ENCODE measurements around the gene HUNK. TPM values are rescaled to one million over a fixed set of nuclear protein-coding genes. Genes with fewer than 3 reads are reported as not detected.

Gene HUNK
- total RNA-seq, 2 experiments from 2014 or later: 0.15 TPM; not detected in 1

DNA sequence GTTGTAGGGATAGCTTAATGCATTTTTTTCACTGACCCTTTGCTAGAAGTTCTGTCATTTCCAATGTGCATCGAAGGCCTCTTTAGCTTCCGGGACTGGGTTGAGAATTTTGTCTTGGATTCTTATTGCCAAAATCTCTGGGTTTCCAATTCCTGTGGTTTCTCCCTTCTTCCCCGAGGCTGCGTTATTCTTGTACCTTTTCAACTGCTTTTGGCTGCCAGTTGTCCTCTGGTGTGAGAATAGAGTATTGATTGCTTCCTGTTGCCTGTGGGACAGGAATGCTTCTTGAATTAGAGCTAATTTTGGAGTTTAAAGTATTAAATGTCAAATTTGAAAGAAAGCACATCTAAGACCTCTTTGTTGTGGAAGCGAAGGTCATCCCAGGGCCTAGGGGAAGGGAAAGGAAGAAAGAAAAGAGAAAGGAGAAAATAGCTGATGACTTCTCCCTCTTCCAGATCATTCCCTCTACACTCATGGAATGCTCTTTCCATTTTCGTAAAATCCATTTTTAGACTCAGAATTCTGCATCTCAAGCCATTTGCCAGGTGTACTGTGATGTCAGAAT is 21.1 kb downstream of the HUNK start:
- ChIA-PET POLR2A (no interaction called here), CTCF (interaction anchor here (0.6 to 1.6 kb wide), 3 partner anchors 9 to 235 kb away, joined by 3 read pairs; no protein-coding TSS in a partner anchor)

DNA sequence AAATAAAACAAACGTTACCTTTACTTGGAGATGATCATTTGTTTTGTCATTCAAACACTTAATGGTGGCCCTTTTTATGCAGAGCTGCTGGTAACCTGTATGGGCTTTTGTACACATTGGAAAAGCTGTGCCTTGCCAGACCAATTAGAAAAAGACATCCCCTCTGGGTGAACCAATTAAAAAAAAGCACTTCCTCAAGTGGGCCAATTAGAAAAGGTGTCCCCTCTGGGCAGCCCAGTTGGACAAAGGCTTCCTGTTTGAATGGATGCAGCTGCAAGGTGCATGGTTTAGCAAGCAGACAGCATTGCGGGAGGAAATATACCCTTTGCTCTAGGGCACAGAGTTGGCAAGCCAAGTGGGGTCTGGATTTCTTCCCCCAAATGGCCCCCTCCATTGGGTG is 21.6 kb downstream of the HUNK start:
- ChIA-PET POLR2A (no interaction called here), CTCF (interaction anchor here (1.3 to 1.6 kb wide), 2 partner anchors 18 to 234 kb away, joined by 3 read pairs; no protein-coding TSS in a partner anchor)

DNA sequence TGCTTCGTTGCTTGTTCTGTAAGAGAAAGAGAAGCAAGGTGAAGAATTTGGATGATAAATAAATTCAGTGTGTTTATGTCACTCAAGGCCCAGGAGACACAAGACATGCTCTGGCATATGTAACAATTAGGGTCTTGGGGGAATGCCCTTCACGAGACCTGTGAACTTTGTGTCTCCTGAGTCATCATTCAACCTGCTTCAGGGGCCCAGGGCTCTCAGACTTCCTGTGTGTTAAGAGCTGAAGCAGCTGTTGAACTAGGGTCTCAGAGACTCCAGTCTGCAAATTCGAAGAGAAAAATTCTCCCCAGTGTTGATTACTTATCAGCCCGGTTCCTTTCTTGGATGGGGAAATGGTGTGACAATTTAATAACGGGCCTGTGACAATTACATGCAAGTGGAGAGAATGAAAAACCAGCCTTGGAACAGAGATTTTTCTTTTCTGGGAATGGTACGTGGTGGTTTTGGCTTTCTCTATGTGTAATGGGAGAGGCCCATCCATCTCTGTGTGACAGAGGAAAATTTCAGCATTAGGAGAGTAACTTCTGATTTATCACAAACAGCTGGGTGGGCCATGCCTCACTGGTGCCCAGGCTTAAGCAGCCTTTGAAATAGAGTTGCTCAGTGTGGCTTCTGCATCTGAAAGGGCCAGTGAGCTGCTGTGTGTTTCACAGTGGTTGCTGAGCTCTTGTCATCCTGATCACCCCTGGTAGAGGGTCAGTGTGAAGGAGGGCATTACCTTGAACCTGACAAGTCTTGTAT is 22.4 kb downstream of the HUNK start:
- CTCF ChIA-PET: no interaction called here
- POLR2A ChIA-PET: no interaction called here

DNA sequence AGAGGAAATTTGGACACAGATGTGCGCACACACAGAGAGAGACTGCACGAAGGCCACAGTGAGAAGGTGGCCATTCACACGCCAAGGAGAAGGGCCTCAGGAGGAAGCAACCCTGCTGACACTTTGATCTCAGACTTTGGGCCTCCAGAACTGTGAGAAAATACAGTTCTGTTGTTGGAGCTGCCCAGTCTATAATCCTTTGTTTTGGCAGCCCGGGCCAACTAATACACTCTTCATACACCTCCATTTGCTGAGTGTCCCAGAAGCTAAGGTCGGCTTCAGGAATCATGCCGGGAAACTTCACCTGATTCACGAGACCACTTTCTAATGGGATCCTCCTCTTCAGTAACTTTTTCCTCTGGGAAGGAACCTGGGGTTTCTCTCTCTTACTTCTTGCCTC is 23.2 kb downstream of the HUNK start:
- CTCF ChIA-PET: no interaction called here
- POLR2A ChIA-PET: no interaction called here

DNA sequence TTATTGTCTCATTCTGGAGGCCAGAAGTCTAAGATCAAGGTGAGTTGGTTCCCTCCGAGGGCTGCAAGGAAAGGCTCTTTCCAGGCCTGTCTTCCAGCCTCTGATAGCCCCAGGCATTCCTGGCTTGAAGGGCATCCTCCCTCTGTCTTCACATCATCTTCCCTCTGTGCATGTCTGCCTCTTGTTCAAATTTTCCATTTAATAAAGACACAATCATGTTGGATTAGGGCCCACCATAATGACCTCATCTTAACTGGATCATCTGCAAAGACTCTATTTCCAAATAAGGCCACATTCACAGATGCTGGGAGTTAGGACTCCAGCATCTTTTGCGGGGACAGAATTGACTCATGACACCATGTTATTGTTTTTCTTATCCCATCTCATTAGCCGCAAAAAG is 24.5 kb downstream of the HUNK start:
- POLR2A ChIA-PET: no interaction called here
- CTCF ChIA-PET: no interaction called here

DNA sequence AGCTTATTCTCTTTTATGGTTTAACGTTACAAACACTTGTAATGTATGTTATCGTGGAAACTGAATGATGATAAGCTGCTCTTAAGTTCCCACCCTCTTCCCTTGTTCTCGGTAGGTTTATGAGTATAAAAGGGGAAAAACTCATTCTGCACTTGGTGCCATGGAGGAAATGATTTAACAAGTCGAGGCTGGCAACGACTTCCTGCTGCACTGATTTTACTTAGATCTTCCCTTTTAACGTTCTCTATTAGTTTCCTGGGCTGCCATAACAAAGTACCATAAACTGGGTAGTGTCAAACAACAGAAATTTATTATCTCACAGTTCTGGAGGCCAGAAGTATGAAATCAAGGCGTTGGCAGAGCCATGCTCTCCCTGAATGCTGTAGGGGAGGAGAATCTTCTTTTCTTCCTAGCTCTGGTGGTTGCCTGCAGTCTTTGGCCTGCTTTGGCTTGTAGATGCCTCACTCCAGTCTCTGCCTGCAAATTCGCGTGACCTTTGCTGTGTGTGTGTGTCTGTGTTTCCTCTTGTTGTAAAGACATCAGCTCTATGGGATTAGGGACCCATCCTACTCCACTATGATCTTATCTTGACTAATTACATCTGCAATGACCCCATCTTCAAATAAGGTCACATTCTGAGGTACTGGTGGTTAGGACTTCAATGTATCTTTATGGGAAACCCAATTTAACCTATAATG is 26.3 kb downstream of the HUNK start:
- CTCF ChIA-PET: no interaction called here
- POLR2A ChIA-PET: no interaction called here

DNA sequence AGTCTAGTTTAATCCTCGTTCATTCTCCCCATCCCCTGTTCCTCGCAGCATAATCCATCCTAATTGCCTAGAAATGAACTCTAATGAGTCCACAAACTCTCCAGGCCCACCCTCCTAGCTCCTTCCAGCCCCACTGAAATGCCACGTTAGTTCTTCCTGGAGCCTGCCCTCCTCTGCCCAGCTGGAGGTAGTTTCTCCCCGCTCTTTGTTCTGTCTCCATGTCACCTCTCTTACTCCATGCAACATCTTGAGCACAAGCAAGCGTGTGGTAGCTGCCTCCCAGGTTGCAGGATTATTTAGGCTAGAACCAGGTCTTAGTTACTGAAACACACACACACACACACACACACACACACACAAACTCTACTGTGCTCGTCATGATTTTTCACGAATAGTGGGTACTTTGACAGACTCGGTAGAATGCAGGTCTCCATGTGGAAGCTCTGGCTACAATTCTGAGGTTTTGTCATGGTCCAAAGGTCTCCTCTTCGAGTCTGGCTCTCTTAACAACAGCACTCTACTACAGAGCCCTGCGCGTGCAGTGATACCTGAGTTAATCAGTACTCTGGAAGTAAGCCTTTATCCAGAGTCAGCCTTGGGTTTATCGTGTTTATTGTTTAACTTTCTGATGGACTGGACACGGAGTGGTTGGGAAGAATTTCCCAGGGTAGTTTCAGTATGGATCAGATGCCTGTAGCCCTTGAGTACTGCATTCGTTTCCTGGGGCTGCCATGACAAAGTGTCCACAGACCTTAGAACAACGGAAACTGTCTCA is 27.5 kb downstream of the HUNK start:
- CTCF ChIA-PET: interaction anchor here (0.7 kb wide), 1 partner anchor 8 kb away, joined by 4 read pairs; no protein-coding TSS in a partner anchor
- POLR2A ChIA-PET: no interaction called here

DNA sequence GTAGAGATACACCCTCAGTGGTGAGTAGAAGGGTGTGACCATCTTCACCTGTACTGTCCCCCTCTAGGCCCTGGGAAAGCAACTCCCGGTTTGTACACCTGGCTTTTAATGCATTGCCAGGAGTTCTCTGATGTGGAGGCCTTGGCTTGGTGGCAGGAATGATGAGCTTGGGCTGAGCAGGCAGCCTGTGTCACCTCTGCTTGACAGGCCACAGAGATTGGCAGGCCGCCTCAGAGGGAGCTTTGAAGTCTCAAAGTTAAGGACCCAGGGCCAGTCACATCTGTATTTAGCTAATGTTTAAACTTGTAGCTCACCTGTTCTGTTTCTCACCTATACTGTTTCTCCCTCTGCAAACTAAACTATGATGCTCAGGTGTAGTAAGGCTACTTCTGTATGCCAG is 28.5 kb downstream of the HUNK start:
- ChIA-PET POLR2A (no interaction called here), CTCF (no interaction called here)

DNA sequence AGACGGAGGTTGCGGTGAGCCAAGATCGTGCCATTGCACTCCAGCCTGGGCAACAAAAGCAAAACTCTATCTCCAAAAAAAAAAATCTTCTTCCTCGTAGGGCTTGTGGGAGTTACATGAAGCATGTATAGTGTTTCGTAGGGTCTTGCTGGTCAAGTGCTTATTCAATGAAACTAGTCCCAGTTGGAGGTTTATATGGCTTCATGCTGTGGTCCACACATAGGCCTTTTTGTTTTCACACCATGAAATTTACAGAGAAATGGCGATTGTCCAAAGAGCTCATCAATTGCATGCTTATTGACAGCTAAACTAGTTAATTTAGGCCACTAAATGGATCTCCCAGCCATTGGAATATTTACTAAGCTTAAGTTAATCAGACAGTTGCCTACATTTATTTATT is 29.6 kb downstream of the HUNK start:
- ChIA-PET POLR2A (no interaction called here), CTCF (no interaction called here)

DNA sequence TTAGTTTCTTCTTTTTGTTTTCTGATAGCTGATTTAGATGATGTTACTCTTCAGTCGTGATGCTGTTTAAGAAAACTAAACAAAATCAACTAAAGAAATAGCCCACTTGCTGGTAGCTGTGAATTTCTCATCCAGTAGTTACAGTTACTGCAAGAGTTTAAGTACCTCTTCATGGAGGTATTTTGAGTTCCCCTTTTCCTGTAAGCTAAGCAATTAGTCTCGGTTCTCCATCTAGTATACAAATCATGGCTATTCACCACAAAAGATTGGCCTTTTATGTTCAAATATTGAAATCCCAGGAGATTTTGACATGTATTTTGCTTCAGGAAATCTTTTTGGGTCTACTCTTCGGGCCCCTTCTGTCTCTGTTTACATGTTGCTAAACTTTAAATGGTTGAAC is 31.1 kb downstream of the HUNK start:
- ChIA-PET POLR2A (no interaction called here), CTCF (no interaction called here)

DNA sequence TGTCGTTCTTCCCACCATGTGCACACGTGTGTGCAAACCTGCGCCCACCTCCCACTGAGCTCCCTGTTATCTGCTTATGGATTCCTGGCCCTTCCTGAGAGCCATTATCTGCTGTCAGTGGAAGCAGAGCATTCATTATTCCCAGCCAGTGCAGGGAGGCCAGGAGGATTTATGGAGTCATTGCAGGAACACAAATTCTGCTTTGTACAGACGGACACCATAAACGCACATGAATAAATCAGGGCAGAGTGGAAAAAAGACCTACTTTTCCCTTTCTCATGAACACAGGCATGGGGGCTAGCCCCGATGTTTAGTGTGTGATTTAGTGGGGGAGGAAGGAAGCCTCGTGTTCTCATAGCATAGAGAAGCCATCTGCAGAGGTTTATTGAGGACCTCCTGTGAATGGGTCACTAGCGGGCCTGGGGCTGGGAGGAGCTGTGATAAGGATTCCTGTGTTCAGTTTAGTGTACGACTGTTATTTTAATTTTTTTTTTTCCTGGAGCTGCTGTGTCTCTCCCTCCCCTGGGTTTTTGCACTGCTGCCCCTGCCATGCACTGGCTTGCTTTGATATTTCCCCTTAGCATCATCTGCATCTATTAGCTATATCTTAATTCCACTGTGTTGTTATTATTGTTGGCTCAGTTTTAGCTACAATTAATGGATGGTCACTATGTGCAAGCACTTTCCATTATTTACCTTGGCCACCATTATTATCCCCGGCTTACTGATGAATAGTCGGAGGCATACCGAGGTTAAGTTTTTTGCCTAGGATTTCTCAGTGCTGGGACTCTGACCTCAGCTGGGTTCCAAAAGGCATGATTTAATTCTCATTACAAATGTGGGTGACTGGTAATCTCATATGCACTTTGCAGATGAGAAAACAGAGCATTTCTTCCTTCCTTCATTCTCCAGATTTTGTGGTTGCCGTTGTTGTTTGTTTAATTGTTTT is 33.0 kb downstream of the HUNK start:
- POLR2A ChIA-PET: no interaction called here
- CTCF ChIA-PET: no interaction called here

DNA sequence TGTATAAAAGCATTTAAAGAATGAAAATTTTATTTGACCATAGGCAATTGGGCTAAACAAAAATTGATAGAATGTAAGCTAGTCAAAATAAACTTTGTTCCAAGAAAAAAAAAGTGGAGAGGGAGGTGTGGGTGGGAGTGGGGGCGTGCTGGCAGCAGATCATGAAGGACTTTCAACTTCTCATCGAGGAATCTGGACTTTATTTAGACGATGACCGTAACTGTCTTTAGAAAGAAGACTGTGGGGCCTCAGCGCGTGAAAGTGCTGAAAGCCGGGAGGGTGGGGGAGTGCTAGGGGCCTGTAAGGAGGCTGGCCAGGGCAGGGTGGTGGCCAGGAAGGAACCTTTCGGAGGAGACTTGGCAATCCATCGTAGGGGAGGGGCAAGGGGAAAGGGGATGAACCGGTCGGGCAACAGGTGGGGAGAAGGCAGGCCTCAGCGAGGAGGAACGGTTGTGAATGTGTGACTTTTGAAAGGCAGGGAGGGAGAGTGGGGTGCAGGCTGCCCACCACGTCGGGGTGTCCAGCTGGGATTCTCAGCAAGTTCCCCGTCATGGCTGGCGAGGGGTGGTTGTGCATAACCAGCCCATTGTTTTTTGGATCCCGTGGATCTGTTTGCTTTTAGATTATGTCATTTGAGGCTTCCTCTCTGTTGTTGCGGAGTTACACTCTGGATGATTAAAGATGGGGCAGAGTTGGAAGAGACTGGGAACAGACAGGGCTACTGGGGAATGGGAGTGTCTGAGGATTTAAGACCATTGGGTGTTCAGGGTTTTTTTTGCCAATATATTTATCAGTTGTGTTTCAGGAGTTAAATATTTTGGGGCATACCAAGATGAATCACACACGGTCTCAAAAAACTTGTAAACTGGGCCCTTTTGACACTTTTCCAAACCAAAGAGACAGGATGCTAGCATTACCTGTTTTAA is 35.5 kb downstream of the HUNK start:
- CTCF ChIA-PET: interaction anchor here (0.6 kb wide), 1 partner anchor 9 kb away, joined by 4 read pairs; no protein-coding TSS in a partner anchor

DNA sequence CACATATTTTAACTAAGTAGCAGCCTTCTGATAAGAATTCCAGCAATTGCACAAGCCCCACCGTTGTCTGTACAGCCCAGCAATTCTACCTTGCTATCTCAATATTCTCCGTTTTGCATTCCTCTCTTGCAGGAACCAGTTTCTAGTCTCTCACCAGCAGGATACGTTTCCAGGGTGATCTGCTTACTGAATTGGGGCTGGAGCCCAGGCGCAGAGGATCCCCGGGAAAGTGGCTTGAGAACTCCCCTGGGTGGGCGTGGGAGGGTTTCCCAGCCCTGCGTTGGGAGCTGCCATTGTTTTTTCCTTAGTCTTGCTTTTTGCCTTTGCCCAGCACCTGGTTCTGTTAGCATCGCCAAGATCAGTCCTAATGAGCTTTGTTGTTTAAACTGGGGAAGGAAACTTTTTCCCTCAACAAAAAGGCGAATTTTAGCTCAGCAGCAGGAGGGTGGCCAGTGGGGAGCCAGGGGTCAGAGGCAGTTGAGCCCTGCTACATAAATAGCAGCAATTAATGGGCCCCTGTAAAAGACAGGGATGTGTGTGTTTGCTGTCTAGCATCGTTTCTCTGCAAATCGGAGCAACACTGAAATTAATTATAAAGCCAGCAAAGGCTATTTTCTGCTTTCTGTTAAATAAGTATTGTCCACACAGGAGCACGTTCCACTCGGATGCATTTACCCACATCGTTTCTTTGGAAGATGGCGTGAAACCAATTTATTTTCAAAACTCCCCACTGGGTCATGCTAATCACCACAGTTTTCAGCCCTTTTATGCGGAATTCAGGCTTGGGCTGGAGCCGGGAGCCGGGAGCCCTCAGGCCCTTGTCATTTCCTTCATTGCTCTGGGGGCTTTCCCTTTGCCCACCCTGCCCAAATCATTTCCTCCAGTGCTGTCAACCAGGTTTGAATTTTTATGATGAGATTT is 36.6 kb downstream of the HUNK start:
- ChIA-PET CTCF (no interaction called here), POLR2A (no interaction called here)

More for the DNA sequence above, 35.5 kb downstream of the HUNK start:
- POLR2A ChIA-PET: no interaction called here

DNA sequence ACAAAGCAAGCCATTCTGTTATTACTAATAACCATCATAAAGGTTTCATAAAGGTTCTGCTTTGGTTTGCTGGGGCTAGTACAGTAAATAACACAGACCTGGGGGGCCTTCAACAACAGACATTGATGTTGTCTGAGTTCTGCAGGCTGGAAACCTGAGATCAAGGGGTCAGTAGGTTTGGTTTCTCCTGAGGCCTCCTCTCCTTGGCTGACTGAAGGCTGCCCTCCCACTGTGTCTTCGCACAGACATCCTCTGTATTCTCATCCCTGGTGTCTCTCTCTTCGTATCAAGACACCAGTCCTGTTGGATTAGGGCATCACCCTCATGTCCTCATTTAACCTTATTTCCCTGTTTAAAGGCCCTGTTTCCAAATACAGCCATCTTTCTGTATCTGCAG is 37.3 kb downstream of the HUNK start:
- ChIA-PET POLR2A (no interaction called here), CTCF (no interaction called here)

DNA sequence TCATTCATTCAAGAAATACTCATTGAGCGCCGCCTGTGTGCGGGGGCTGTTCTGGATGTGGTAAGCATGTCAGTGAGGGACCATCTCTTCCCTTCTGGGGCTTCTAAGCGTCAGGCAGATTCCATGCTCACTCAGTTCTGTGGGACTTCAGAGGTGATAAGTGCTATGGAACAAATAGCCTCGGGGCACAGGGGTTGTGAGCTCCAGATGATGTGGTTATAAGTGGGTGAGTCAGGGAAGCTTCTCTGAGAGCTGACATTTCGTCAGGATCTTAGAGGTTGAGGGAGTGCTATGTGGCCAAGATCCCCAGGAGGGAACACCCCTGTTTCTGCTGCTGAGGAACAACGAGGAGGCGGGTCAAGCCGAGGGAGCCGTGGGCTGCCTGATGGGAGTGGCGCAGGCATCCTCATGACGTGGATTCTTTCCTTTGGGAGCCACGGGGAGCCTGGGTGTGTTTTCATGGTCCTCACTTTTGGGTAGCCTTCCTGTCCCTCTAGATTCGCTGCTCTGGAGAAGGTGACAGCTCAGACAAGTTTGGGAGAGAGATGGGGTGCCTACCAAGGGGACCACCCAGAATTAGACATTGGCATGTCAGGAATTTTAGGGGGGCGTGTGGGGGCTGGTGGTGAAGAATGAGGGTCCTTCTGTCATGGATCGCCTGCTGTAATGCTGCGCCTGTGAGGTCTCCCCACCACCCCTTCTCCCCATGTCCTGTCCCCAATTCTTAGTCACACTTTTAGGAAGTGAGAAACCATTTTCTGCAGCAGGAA is 38.5 kb downstream of the HUNK start:
- ChIA-PET POLR2A (no interaction called here), CTCF (no interaction called here)

DNA sequence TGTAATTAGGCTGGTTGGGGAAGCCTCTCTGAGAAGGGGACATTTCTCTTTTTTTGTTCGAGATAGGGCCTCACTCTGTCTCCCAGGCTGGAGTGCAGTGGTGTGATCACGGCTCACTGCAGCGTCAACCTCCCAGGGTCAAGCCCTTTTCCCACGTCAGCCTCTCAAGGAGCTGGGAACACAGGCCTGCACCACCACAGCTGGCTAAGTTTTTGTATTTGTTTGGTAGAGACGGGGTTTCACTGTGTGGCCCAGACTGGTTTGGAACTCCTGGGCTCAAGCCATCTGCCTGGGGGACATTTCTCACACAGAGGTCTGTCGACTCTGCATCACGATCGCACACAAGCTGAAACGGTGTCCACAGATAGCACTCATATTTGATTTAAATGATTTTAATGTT is 39.7 kb downstream of the HUNK start:
- ChIA-PET CTCF (no interaction called here), POLR2A (no interaction called here)

DNA sequence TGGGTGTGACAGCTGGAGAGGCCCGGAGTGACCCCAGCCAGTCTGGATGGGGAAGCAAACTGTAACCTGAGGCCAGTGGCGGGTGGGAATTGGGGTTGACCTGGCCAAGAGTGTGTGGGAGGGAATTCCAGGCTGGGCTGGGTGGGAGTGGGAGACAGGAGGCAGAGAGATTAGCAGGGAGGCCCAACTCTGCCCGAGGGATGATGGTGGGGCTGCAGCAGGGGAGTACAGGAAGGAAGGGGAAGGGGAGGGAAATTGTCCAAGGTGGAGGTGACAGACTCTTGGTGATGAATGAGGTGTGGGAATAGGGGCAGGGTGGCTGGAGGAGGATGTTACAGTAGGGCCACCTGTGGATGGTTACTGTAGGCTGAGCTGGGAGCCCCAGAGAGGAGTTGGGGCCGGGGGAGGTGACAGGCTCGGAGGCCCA is 40.4 kb downstream of the HUNK start:
- ChIA-PET POLR2A (no interaction called here), CTCF (no interaction called here)
